ENCODE results near the gene GDNF.
"Not testable (repeated sequence)": the region's sequence is repeated elsewhere in the genome, so short reads cannot be mapped to it uniquely, and the experiment has no call there.

The GDNF gene, protein sequence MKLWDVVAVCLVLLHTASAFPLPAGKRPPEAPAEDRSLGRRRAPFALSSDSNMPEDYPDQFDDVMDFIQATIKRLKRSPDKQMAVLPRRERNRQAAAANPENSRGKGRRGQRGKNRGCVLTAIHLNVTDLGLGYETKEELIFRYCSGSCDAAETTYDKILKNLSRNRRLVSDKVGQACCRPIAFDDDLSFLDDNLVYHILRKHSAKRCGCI

DNA sequence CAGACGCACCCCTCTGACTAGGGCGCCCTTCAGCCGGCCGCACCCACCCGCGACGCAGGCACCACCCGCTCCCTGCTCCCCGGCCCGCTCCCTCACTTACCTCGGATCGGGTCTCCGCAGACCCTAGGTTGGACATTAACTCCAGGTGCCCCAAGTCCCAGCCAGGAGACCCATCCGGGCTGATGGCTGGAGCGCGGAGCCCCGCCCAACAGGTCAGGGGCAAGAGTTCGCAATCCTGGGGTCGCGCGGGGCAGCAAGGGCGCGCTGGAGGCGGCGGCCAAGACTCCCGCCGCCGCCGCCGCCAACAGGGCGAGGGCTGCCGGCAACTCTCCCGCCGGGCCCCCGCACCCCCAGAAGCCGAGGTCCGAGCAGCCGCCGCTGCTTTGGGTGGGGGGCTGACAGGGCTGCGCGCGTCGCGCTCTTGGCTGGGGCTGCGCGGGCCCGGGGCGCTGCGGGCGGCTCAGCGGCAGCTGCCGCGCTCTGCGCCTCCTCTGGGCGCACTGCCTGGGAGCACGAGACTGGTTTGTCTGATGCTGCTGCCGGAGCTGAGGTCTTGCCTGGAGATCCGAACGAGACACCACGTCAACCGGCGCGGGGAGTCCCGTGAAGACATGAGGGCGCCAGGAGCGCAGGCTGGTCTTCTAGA lies at the start of gene GDNF:
GDNF (minus strand) TSS at position 635 of the 646 bp plus-strand sequence. CDS start 5,245 bp downstream, outside the sequence.
- DNase-seq (ENCODE audit: low read depth in 4 of 4, low spot score in 1 of 4): no peak

DNA sequence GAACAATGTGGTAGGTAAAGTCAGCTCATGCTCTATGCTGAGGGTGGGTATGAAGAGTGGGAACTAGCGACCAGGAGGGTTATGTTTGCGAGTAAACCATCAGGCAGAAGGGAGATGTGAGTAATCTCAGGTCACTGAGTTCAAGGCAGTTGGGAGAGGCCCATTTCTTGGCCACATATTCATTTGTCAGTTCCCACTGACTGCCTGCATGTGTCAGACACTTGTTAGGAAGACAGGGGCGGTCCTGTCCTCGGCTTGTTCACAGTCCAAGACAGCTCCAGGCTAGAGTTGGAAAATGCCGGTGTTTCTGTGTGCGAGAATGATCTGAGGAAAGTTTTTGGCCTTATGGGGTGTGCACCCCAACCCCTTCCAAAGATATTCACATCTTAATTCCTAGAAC lies 48.6 kb upstream of the GDNF start:
- no peak for DNase-seq (ENCODE audit: low read depth in 4 of 4, low spot score in 1 of 4)

DNA sequence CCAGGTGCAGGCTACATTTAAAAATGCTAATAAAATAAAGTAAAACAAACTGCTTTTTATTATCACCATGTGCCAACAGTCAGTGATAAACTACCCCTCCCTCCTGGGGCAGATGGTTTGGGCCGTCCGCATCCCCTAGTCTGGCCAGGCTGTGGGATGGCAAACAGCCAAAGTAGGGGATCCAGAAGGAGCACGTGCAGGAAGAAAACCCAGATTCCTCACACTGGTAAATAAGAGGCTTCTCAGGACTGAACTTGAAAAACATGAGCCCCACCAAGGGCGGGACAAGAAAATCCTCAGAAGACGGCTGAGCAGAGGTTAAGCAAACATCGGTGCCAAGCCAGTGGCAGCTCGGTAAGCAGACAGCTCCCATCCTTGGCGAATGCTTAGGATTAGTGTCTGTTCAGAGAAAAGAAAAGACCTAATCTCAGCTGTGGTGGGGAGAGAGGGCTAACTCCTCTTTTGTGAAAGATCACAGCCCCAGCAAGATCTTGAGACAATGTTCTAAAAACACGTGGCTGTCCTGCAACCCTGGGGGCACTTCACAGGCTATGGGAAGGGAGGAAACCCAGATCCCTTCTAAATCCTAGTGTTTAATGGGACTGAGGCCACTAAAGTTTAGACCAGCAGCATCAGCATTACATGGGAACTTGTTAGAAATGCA lies 46.5 kb upstream of the GDNF start:
- DNase-seq (ENCODE audit: low read depth in 4 of 4, low spot score in 1 of 4): no peak

DNA sequence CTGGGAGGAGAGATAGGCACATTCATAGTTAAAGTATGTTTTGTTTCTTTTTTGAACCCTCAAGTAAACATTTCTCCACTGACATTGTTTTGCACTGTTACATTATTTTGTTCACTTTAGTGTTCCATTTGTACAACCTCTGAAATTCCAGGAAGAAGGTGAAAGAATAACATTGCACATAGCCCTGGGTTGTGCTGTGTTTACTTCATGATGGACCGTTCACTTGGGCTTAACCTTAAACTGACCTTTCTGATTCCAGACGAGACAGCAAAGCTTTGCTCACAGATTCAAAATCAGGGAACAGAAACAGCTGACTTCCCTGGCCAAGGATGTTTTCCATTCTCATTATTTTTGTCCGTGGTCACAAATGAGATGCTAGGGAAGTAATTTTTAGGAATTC lies 42.8 kb upstream of the GDNF start:
- DNase-seq (ENCODE audit: low read depth in 4 of 4, low spot score in 1 of 4): no peak

DNA sequence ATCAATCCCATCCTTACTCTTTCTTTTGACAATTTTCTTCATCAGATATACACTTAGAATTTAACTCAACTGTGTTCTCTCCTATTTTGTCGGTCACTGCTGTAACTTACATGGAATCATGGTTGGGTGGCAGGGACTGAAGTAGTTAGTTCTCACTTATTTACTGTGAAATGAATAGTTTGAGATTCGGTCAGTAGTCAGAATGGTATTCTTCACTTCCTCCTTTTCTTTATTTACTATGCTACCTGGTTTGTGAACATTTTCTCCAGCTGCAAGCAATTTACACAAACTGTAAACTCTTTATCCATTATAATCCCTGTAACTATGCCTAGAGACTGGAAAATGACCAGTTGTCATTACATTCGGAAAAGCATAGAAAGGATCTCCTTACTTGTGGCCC lies 41.5 kb upstream of the GDNF start:
- DNase-seq (ENCODE audit: low read depth in 4 of 4, low spot score in 1 of 4): no peak

DNA sequence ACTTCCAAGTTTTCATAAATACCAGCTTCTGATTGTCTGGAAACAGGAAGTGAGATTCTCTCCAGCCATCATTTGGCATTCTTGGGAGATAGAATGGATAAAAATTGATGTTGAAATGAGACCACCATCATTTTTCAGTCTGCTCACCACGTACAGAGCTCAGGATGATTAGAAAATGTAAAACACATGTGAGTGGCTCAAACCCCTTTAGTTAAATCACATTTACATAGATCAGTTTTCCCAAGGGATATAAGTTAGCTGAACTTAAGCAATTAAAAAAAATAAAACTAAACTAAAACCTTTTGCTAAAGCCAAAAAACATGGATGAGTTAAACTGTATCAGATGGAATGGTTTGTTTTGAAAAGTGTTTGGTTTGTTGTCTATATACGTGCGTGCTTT lies 37.1 kb upstream of the GDNF start:
- no peak for DNase-seq (ENCODE audit: low read depth in 4 of 4, low spot score in 1 of 4)

DNA sequence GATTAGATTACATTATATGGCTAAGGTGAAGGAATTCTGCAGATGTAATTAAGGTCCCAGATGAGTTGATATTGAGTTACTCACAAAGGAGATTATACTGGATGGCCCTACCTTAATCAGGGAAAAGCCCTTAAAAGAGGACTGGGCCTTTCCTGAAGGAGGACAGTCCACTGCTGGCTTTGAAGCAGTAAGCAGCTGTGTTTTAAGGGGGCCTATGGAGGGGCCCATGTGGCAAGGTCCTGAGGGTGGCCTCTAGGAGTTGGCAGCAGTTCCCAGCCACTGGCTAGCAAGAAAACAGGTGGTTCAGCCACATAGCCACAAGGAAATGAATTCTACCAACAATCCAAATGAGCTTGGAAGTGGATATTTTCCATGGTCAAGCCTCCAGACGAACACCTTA lies 36.4 kb upstream of the GDNF start:
- DNase-seq (ENCODE audit: low read depth in 4 of 4, low spot score in 1 of 4): no peak

DNA sequence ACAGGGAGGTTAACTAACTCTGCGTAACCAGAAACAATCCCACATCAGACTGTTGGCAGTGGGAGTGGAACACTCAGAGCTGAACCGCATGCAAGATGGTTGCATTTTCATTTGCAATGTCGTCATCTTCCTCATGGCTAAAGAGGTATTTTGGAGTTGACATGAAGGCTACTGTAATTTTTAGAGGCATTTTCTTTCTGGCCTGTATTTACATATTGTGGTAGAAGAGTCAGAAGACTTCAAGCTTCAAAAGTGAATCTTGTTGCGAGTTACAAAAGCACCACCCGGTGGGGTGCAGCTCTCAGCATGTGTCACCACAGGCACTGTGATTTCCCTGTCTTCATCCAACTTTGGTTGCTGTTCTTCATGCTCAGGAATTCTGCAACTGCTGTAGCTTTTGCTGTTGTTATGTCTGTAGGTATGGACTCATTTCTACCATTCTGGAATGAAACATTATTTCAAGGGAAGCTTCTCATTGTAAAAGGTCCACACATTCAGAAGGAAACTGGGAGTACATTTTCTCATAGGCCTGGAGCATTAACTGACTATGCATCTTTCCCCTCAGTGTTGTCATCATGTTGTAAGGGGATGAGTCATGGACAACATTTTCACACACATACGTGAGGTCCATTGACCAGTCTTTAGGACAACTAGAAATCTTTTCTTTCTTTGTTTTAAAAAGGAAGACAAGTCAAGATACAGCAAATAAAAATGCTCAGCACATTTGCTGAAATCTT lies 35.4 kb upstream of the GDNF start:
- DNase-seq (ENCODE audit: low read depth in 4 of 4, low spot score in 1 of 4): no peak

DNA sequence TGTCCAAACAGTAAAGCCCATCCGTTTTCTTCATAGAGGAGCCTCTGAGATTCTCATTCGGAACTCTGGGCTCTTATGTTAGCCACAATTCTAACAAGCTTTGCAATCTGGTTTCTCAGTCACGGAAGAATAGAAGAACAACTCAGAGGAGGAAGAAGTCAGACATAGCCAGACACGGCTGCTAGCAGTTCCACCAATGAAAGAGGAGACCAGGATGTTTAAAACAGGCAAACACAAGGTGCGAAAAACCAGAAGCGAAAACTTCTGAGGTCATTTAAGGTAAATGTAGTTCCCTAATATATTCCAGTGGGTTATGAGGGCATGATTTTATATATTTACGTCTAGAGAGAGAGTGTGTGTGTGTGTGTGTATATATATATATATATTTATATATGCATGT lies 34.1 kb upstream of the GDNF start:
- no peak for DNase-seq (ENCODE audit: low read depth in 4 of 4, low spot score in 1 of 4)

DNA sequence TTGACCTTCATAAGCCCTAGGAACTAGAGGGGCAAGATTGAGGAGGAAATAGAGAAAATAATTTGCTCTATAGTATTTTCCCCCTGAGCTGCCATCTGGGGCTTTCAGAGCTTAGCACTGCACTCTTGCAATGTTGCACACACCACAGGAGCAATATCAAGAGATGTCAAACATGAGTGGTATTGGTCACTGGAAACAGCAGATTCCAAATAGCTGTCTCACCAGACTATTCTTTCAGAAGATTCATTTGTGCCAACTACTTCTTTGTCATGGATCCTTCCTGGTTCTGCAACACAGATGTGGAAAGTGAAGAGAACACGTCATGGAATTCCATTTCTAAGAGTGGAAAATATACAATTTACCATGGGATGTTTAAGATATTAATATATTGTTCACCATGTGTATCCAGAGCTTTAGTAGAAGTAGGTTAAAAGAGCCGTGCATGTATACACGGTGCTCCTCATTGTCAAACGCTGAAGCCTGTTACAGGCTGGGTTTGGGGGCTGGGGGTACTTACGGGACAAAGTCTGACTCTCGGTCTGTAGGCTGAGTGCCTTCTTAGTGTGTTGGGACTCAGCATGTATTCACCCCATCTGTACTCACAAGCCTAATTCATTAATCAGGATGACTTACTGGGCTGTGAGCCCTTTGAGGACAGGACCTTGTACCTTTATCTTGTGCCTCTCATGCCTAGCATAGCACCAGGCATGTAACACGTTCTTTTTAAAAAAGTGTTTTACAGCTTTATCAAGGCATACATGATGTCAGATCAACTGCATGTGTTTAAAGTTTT lies 31.4 kb upstream of the GDNF start:
- no peak for DNase-seq (ENCODE audit: low read depth in 4 of 4, low spot score in 1 of 4)

DNA sequence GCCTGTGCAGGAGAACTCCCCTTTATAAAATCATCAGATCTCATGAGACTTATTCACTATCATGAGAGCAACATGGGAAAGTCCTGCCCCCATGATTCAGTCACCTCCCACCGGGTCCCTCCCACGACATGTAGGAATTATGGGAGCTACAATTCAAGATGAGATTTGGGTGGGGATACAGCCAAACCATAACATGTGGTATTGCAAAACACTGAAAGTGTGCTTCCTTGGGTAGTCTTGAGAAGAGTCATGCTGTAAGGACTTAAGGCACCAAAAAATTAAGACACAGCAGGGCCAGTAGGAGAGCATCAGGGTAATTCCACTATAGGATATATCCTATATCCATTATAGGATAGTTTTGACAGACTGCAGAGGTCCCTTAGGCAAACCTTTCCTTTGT lies 29.4 kb upstream of the GDNF start:
- no peak for DNase-seq (ENCODE audit: low read depth in 4 of 4, low spot score in 1 of 4)

DNA sequence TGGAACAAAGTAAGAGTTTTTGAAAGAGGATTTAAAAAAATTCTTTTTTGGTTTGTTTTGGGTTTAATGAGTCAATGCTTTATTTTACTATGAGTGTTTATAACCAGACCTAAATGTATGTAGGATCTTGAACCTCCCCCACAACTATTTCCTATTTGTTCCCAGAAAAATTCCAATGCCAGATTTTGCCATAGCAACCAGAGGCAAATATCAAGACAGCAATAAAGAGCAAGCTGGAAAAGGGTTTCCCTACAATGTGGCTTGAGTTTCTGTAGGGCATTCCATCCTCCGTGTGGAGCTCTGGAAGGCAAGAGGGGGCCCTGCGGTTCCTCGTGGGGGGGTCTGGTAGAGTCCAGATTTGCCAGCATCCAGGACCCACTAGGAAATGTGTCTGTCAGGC lies 27.8 kb upstream of the GDNF start:
- DNase-seq (ENCODE audit: low read depth in 4 of 4, low spot score in 1 of 4): no peak

DNA sequence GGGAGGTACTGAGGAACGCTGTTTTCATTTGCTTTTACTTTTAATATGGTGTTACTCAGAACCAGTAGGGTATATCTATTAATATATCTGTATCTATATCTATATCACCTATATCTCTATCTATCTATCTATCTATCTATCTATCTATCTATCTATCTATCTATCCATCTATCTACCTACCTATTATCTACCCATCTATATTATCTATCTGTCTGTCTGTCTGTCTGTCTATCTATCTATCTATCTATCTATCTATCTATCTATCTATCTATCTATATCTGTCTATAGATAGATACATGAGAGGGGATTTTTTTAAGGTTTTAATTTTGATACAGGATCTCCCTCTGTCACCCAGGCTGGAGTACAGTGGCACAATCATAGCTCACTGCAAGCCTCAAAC lies 23.1 kb upstream of the GDNF start:
- not testable (repeated sequence) for DNase-seq (ENCODE audit: low read depth in 4 of 4, low spot score in 1 of 4)

DNA sequence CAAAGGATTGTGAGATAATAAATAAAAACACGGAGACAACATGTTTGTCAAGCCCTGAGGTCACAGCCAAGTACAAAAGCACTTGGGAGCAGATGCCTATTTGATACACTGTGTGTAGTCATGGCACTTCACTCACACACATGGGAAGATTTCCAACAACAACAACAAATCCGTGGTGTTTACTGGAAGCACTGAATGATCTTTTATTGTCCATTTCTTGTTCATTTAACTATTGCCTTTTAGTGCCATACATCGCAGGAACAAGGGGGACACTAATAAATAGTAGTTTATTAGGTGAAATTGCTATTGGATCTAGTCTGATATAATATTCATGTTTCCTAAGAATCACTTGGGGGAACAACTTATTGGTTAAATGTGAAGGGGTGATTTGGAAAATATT lies 20.4 kb upstream of the GDNF start:
- no peak for DNase-seq (ENCODE audit: low read depth in 4 of 4, low spot score in 1 of 4)

DNA sequence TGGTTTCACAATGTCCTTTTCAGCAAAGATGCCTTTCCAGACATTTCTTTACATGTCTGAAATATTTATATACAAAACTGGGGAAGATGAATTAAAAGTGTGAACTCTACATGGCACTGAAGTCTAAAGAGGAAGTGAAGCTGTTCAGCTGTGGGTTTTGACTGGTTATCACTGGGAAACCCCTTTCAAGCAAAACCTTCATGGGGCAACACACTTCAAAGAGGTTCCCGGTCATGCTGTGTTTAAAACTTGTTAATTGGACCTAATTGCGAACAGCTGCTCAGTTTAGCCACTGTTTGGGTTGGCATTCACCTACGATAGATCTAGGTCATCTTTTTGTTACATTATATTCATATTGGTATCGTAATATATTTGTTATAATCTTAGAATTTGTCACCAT lies 20.0 kb upstream of the GDNF start:
- DNase-seq (ENCODE audit: low read depth in 4 of 4, low spot score in 1 of 4): no peak

DNA sequence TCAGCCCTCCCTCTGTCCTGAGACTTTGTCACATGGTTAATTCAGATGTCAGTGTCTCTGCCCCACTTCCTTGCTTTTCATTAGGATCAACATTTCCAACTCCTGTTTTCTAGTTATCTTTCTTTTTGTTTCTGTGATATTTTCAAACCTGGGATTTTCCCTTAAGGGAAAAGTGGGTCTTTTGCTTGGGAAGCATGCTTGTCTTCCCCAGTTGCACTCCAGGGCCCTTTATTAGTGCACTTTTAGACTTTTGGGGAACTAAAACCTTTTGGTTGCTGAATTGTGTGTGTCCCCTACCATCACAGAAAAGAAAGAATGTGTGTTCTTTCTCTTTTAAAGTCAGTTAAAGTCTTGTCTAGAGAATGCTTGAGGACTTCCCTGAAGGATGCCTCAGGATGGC lies 18.4 kb upstream of the GDNF start:
- DNase-seq (ENCODE audit: low read depth in 4 of 4, low spot score in 1 of 4): no peak

DNA sequence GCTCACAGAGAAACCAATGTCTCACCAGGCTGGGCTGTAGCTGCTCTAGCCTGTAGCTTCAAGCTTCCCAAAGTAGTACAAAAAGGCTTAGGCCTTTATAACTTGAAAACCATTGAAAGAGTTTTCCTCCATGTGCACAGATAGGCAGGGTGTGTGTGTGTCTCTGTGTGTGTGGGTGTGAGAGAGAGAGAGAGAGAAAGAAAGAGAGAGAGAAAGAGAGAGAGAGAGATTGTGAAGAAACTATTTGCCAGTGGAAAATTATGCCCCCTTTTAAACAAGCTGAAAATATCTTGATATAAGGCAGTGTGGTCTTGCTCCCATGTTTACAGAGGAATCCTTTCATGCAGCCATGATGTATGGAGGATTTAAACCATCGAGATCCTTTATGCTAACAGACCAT lies 17.9 kb upstream of the GDNF start:
- DNase-seq (ENCODE audit: low read depth in 4 of 4, low spot score in 1 of 4): no peak

DNA sequence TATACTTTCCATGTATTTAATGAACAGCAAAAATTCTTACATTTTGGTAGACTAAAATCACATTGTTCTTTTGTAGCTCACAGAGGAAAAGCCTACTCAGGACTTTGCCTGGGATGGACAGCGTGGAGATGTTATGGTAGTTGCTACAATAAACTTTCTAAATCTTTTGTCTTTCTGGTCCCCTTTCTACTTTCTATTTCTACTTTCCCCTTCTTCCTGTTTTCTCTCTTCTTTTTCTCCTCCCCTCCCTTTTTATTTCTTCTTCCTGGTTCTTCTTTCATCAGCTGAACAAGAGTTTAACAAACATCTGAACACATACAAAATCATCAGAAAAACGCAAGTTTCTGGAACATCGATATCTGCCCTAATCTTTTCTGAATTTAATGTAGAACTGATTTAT lies 15.6 kb upstream of the GDNF start:
- no peak for DNase-seq (ENCODE audit: low read depth in 4 of 4, low spot score in 1 of 4)

DNA sequence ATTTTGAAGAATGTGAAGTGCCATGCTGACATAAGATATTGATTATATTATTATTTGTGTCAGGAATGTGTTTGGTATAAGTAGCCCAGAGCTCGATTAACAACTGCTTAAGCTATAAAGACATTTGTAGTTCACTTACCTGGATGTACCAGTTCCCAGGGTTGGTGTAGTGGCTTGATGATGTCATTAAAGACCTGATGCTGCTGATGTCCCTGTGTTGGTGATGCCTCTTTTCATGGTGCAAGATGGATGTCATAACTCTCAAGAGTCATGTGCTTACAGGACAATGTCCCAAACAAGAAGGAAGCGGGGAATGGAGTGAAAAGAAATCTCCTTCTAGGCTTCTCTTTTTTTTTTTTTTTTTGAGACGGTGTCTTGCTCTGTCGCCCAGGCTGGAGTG lies 11.5 kb upstream of the GDNF start:
- no peak for DNase-seq (ENCODE audit: low read depth in 4 of 4, low spot score in 1 of 4)

DNA sequence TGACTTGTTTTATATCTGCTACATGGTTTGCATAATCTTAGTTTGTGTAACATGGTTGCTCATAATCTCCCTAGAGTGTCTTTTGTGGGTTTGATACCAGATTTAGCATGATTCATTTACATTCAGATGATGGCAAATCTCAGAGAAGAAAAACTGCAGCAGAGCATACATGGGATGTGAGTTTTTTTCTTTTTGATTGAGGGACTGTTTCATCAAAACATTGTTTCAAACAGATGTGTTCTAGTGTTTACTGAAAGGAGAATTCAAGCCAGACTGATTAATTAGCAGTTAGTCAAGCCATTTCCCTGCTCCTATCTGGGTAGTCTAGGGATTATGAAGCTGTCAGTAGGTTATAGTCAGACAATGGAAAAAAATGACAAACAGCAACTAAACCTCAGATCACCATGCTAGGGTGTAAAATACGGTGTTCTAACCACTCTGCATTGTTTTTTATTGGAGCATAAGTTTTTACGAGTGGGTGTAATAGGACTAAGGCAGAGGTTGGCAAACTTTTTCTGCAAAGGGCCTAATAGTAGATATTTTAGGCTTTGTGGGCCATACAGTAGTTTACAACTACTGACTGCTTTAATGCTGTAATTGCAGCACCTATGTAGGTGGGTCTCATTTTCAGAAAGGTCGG lies 10.5 kb upstream of the GDNF start:
- DNase-seq (ENCODE audit: low read depth in 4 of 4, low spot score in 1 of 4): no peak

DNA sequence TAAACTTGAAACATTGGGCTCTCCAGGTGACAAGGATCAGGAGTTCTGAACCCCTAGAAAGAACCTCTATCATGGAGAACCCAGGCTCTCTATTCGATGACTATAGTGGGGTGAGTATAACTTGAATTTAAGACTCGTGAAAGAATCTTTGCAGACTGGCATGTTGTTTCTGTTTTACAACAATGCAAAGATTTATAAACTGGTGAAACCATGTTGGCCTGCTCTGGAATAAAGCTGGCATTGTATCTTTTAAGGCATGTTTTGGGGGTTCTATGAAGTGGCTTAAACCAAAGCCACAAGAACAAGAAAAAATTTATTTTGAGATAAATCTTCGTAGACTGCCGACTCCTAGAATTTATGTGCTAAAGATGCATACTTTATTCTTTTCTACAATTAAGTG lies 9.8 kb upstream of the GDNF start:
- DNase-seq (ENCODE audit: low read depth in 4 of 4, low spot score in 1 of 4): no peak

All from stimulated activated CD4-positive, alpha-beta T cell treated with anti-CD3 and anti-CD28 coated beads, Interleukin-1b, Interleukin-23, amount 100 ng/mL, for 24 hours (primary cell).